ENCODE measurements around the gene JUNB. TPM values are rescaled to one million over a fixed set of nuclear protein-coding genes. Genes with fewer than 3 reads are reported as not detected.

Gene JUNB
- total and polyA plus RNA-seq, 2 of the 8 experiments (the other 6 are each of a cell fraction or from before 2014, with no cell fraction given) = 7.4 to 10.0 TPM

DNA sequence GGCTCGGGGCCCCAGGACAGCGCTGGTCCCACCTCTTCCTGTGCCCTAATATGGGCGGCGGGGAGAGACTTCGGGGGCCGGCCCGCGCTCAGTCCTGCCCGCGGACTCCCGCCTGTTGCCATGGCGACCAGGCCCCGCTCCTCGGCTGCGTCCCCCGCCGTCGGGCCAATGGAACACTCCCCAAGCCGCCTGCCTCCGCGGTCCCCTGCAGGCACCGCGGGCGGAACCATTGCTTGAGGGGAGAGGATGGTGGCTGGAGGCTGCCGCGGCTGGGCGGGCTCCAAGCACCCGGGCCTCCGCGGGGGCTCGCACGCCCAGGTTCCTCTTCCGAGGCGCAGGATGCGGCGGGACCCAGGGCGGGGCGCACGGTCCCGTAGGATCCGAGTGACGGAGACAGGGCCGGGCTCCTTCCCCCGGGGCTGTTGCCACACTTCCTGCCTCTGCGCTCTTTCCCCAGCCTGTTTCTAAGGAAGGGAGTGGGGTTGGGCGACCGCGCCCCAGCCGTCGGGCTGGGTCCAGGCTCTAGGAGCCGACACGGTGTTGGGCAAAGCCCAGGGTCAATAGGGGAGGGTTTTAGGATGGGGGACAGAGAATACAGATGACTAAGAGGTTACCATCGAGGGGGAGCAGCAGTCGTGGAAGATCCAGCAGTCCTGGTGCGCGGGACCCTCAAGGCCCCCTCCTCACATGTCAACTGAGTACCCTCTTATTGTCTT is 1.2 kb upstream of the JUNB start:
- Histone ChIP-seq H2AFZ (ENCODE audit: low read length) (no peak overlapping the region), H3K23ac (ENCODE audit: insufficient read length) (no peak overlapping the region), H2BK15ac (ENCODE audit: low read length) (no peak overlapping the region), H3K79me2 (ENCODE audit: control insufficient read depth in 1 of 2, insufficient read depth in 2 of 2, low read length in 2 of 2) (no peaks in the 10 kb centered on the region), H2AK5ac (ENCODE audit: low read depth, low read length) (no peak overlapping the region), H4K20me1 (replicated peaks in 1 of 2; ENCODE audit: control insufficient read depth in 1 of 2, insufficient read depth in 2 of 2, low read length in 2 of 2) (peaks cover 0 to 1% of the 10 kb centered on the region in 2 experiments), H2BK12ac (ENCODE audit: low read depth, low read length) (no peak overlapping the region), H3K79me1 (ENCODE audit: low read depth, low read length) (no peaks in the 10 kb centered on the region), H3K9ac (replicated peaks in 1 of 4; ENCODE audit: extremely low read depth in 1 of 4, low read depth in 3 of 4, low read length in 3 of 4) (peak overlapping the region in 2 of 4 experiments; percentile 25 to 28; a peak in 3 of 7 replicates), H3K4me3 (ENCODE audit: extremely low read depth in 1 of 4, insufficient read depth in 2 of 4, low read depth in 3 of 4, low read length in 4 of 4) (peak overlapping the region; percentile 36 to 71 (median 52)), H4K5ac (ENCODE audit: insufficient read length, low read depth, low read length) (no peak overlapping the region), H3K27me3 (replicated peaks in 1 of 4; ENCODE audit: control insufficient read depth in 3 of 4, extremely low read depth in 1 of 4, insufficient read depth in 3 of 4, low read length in 3 of 4) (peaks cover 0 to 18% (median 13%) of the 10 kb centered on the region in 4 experiments; a peak in 5 of 7 replicates), H3K4me2 (ENCODE audit: insufficient read depth in 1 of 2, low read depth in 2 of 2, low read length in 2 of 2) (peak overlapping the region; percentile 74 to 97), H3K18ac (ENCODE audit: extremely low read depth, low read length) (peak overlapping the region; percentile 24; the same call in 1 of the 2 replicates), H3K23me2 (ENCODE audit: low read depth, low read length) (peaks cover 31% of the 10 kb centered on the region), H3K27ac (ENCODE audit: low read depth, low read length) (no peak overlapping the region; the same call in 1 of the 2 replicates), H3K4me1 (replicated peaks in 1 of 4; ENCODE audit: control insufficient read depth in 3 of 4, insufficient read depth in 4 of 4, low read length in 3 of 4) (peaks cover 7 to 32% (median 22%) of the 10 kb centered on the region in 4 experiments), H3K36me3 (ENCODE audit: control insufficient read depth in 2 of 4, insufficient read depth in 4 of 4, low read length in 3 of 4) (no peaks in the 10 kb centered on the region), H3K14ac (ENCODE audit: insufficient read length) (no peak overlapping the region), H2BK120ac (replicated peaks; ENCODE audit: low read depth, low read length) (no peak overlapping the region), H3K9me3 (ENCODE audit: insufficient read depth in 2 of 2, low read depth in 1 of 2, low read length in 1 of 2) (no peaks in the 10 kb centered on the region), H3K4ac (replicated peaks; ENCODE audit: insufficient read length, low read depth, low read length) (no peak overlapping the region), H2BK20ac (ENCODE audit: low read length) (no peak overlapping the region), H4K91ac (replicated peaks; ENCODE audit: insufficient read length, low read length) (no peak overlapping the region), H4K8ac (ENCODE audit: extremely low read depth, insufficient read depth, low read length) (no peak overlapping the region), H3K56ac (replicated peaks; ENCODE audit: insufficient read length, low read depth, low read length) (no peak overlapping the region), H2BK5ac (ENCODE audit: low read depth, low read length) (no peak overlapping the region)
- DNase-seq (ENCODE audit: low read depth in 1 of 2, low spot score in 2 of 2) = peak; percentile 87 to 97
- POLR2A ChIA-PET (ENCODE audit: partially characterized antibody) = interaction anchor here (0.8 to 15.2 kb wide), 12 partner anchors 10 to 109 kb away, joined by 3 to 317 read pairs (median 14); partner anchors contain the start of genes HOOK2, PRDX2, THSD8 and TNPO2
- FAIRE-seq = no peak
- 1% methylated on average over 45 of the region's 56 CpGs; no CpG with 5 or more reads in 1 of the 2 experiments for WGBS, 2 experiments (ENCODE audit: extremely low coverage in 1 of 2, insufficient coverage in 1 of 2, insufficient read length in 1 of 2, insufficient replicate concordance in 2 of 2, low coverage in 1 of 2, low lambda C conversion rate in 2 of 2, missing lambda C conversion rate in 1 of 2)
- CTCF ChIA-PET (ENCODE audit: partially characterized antibody) = interaction anchor here (2.3 to 17.9 kb wide), 4 partner anchors 10 to 30 kb away, joined by 9 to 288 read pairs (median 158); partner anchors contain the start of genes PRDX2 and THSD8
- no peak for TF ChIP-seq TAF7 (optimal IDR thresholded peaks at IDR 0.05; ENCODE audit: borderline replicate concordance, low read depth, low read length)
- TF ChIP-seq SRF (IDR thresholded peaks at IDR 0.05; ENCODE audit: low read depth, low read length) = peak; percentile 97
- TF ChIP-seq TBP (IDR thresholded peaks at IDR 0.05; ENCODE audit: low read depth, low read length) = no peak
- TF ChIP-seq, protein P1, sequence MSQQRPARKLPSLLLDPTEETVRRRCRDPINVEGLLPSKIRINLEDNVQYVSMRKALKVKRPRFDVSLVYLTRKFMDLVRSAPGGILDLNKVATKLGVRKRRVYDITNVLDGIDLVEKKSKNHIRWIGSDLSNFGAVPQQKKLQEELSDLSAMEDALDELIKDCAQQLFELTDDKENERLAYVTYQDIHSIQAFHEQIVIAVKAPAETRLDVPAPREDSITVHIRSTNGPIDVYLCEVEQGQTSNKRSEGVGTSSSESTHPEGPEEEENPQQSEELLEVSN (IDR thresholded peaks at IDR 0.05) = peak; percentile 62
- 0 out of 2 replicates have a peak, but pooled peaks have one; percentile 28 for TF ChIP-seq PHF8 (conservative IDR thresholded peaks at IDR 0.05; ENCODE audit: low read depth, low read length)
- peak; percentile 21; the same call in 1 of the 2 replicates for TF ChIP-seq CREB1 (IDR thresholded peaks at IDR 0.05)
- TF ChIP-seq EGR1 (IDR thresholded peaks at IDR 0.05; ENCODE audit: borderline replicate concordance, low read depth, low read length) = peak; percentile 61; the same call in 1 of the 2 replicates
- 0 out of 2 replicates have a peak, but pooled peaks have one; percentile 16 for TF ChIP-seq TCF12 (IDR thresholded peaks at IDR 0.05; ENCODE audit: low read depth, low read length)
- TF ChIP-seq ASH2L (IDR thresholded peaks at IDR 0.05; ENCODE audit: low read length) = peak; percentile 35
- 0 out of 2 replicates have a peak, but pooled peaks have one; percentile 48 for TF ChIP-seq SP1 (IDR thresholded peaks at IDR 0.05; ENCODE audit: low read depth, low read length)
- peak; percentile 32 for TF ChIP-seq NANOG (IDR thresholded peaks at IDR 0.05; ENCODE audit: insufficient read depth, low read depth, low read length, poor library complexity, severe bottlenecking)
